OCI-LY1 (cell line): ENCODE data around the gene CAMTA2.

Experiments
- EZH2 ChIP-seq: fragments of 200-600 bp; sonication (generic), shearing (Covaris generic); IDR thresholded peaks from 2 replicates; pipeline ENCODE4 v1.8.0; 2017; ENCODE audit warnings: borderline replicate concordance, mixed run types, mild to moderate bottlenecking, antibody characterized with exemption, low read length, moderate library complexity, mixed read lengths
- TF ChIP-seq, protein P1 (sequence below): fragments of 200-600 bp; sonication (generic), shearing (Covaris generic); IDR thresholded peaks from 2 replicates; pipeline ENCODE4 v1.5.1; 2017; ENCODE audit warnings: mild to moderate bottlenecking, antibody characterized with exemption, low read length, moderate library complexity, mixed read lengths

DNA sequence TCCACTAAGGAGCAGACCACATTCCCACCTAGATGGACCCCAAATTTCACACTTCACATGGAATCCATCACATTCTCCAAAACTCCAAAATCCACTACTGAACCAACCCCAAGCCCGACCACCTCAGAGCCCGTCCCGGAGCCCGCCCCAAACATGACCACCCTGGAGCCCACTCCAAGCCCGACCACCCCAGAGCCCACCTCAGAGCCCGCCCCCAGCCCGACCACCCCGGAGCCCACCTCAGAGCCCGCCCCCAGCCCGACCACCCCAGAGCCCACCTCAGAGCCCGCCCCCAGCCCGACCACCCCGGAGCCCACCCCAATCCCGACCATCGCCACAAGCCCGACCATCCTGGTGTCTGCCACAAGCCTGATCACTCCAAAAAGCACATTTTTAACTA, 53.8 kb downstream of the CAMTA2 start:
- TF ChIP-seq, protein P1, sequence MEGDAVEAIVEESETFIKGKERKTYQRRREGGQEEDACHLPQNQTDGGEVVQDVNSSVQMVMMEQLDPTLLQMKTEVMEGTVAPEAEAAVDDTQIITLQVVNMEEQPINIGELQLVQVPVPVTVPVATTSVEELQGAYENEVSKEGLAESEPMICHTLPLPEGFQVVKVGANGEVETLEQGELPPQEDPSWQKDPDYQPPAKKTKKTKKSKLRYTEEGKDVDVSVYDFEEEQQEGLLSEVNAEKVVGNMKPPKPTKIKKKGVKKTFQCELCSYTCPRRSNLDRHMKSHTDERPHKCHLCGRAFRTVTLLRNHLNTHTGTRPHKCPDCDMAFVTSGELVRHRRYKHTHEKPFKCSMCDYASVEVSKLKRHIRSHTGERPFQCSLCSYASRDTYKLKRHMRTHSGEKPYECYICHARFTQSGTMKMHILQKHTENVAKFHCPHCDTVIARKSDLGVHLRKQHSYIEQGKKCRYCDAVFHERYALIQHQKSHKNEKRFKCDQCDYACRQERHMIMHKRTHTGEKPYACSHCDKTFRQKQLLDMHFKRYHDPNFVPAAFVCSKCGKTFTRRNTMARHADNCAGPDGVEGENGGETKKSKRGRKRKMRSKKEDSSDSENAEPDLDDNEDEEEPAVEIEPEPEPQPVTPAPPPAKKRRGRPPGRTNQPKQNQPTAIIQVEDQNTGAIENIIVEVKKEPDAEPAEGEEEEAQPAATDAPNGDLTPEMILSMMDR, result no peak
- no peak for TF ChIP-seq EZH2
